ENCODE data around the gene SLC29A2.
A peak's percentile ranks its signal among the peaks of the same experiment; 100 is the strongest.
"Not testable (repeated sequence)": the region's sequence is repeated elsewhere in the genome, so short reads cannot be mapped to it uniquely, and the experiment has no call there.

Gene SLC29A2

GRCh38 chr11:66386171-66387069 is 14.9 kb upstream of the SLC29A2 start:
- peak; percentile 81 for DNase-seq (ENCODE audit: low spot score)

GRCh38 chr11:66384316-66384715 is 12.8 kb upstream of the SLC29A2 start:
- not testable (repeated sequence) for DNase-seq (ENCODE audit: low spot score)

GRCh38 chr11:66380264-66380663 is 8.7 kb upstream of the SLC29A2 start:
- DNase-seq (ENCODE audit: low spot score), result not testable (repeated sequence)

GRCh38 chr11:66373690-66374287 is 2.2 kb upstream of the SLC29A2 start:
- DNase-seq (ENCODE audit: low spot score), result not testable (repeated sequence)

- DNase-seq (ENCODE audit: low spot score), result no peak
Measured at GRCh38 chr11:66373265-66373664, 1.7 kb upstream of the SLC29A2 start.

GRCh38 chr11:66369073-66369894 is 2.3 kb downstream of the SLC29A2 start:
- DNase-seq (ENCODE audit: low spot score), result no peak

GRCh38 chr11:66368484-66368883 is 3.1 kb downstream of the SLC29A2 start:
- no peak for DNase-seq (ENCODE audit: low spot score)

- no peak for DNase-seq (ENCODE audit: low spot score)
Measured at GRCh38 chr11:66367561-66368312, 3.8 kb downstream of the SLC29A2 start.

- no peak for DNase-seq (ENCODE audit: low spot score)
Measured at GRCh38 chr11:66366844-66367477, 4.6 kb downstream of the SLC29A2 start.

- DNase-seq (ENCODE audit: low spot score), result no peak
Measured at GRCh38 chr11:66365711-66366619, 5.6 kb downstream of the SLC29A2 start.

GRCh38 chr11:66365166-66365565 is 6.4 kb downstream of the SLC29A2 start:
- no peak for DNase-seq (ENCODE audit: low spot score)

- DNase-seq (ENCODE audit: low spot score), result no peak
Measured at GRCh38 chr11:66363805-66364535, 7.6 kb downstream of the SLC29A2 start.

GRCh38 chr11:66363187-66363601 is 8.4 kb downstream of the SLC29A2 start:
- no peak for DNase-seq (ENCODE audit: low spot score)

GRCh38 chr11:66362481-66363147 is 8.9 kb downstream of the SLC29A2 start:
- no peak for DNase-seq (ENCODE audit: low spot score)

GRCh38 chr11:66361502-66361941 is 10.0 kb downstream of the SLC29A2 start:
- no peak for DNase-seq (ENCODE audit: low spot score)

- DNase-seq (ENCODE audit: low spot score), result no peak
Measured at GRCh38 chr11:66360406-66361073, 11.0 kb downstream of the SLC29A2 start.

GRCh38 chr11:66359662-66360087 is 11.9 kb downstream of the SLC29A2 start:
- DNase-seq (ENCODE audit: low spot score), result no peak

- not testable (repeated sequence) for DNase-seq (ENCODE audit: low spot score)
Measured at GRCh38 chr11:66350560-66351235, 20.9 kb downstream of the SLC29A2 start.
